HG02885 (cell line): ENCODE results near the gene KIRREL3.
"Not testable (repeated sequence)": the region's sequence is repeated elsewhere in the genome, so short reads cannot be mapped to it uniquely, and the experiment has no call there.

Source experiments
- ATAC-seq: cut with Tn5 transposase; IDR thresholded peaks from one replicate; pipeline ENCODE4 v1.9.1; 2021; ENCODE audit warnings: mild to moderate bottlenecking; ENCODE audit not compliant: unreplicated experiment, poor library complexity

KIRREL3 gene

DNA sequence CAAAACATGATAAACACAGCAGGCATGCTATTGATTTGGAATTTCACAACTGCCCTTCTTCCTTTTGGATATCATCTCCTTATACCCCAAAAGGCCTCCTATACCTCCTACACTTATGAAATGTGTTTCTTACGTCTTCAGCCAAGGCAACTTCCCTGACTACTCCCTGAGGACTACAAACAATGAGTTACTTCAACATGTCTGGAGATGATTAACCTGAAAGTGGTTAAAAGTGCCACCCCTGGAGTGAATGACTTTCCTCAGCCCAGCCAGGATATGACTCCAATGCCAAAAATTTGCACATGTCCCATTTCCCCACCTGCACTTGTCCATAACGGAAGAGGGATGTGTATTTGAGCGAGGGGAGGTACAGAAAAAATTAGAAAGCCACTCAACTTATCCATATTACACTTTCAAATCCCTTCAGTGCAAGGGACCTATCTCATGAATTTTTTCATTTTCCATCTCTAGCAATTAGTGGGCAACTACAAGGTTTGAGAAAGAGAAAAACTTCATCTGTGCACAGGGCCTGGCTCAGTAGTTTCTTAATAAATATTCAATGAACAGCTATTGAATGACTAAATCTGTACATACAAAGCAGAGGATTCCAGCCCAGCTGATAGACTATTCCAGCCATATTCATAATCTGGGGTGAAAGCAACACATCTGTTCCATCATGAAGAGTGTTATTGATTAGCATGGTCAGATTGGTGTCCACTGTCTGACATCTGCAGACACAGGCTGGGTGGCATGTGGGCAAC is 36.8 kb downstream of the KIRREL3 start:
- ATAC-seq: no peak

GRCh38 chr11:126963115-126963514 is 37.5 kb downstream of the KIRREL3 start:
- no peak for ATAC-seq

DNA sequence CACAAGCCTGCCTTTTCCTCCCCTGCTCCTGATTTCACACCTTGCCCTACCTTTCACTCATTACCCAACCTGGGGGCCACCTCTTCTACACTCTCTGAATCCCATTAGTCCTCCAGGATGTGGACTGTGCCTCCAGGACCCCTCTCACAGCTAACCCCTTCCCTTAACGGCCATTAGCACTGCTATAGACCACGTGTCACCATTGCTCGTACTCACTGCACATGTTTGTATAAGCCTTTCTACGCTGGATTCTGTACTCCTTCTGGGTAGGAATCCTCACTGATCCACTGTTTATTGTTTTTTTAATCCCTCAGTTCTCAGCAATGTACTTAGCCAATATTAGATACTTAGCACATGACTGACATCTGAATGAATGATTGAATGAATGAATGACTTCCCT is 40.9 kb downstream of the KIRREL3 start:
- ATAC-seq: no peak

- no peak for ATAC-seq
Observed at GRCh38 chr11:126956635-126957034, 43.9 kb downstream of the KIRREL3 start.

GRCh38 chr11:126952533-126952932 is 48.0 kb downstream of the KIRREL3 start:
- ATAC-seq: not testable (repeated sequence)

- ATAC-seq: no peak
Observed at GRCh38 chr11:126951465-126951864, 49.1 kb downstream of the KIRREL3 start.

GRCh38 chr11:126949066-126949891 is 51.3 kb downstream of the KIRREL3 start:
- no peak for ATAC-seq

DNA sequence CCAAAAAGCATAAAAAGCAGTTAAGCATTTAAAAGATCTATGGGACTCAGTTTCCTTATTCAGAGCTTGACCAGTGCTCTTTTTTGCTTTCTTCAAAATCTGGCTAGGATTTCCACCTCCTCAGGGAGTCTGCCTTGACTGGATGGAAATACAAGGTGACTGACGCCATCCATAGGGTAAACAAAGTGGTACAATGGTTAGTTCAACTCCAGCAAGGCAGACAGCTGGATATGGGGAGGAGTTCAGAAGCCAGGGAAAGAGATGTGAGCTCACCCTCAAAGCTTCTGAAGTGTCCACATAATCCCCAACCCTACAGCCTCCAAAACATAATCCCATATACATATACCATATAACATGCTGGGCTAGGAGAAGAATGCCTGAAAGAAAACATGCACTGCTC is 52.0 kb downstream of the KIRREL3 start:
- ATAC-seq: no peak

DNA sequence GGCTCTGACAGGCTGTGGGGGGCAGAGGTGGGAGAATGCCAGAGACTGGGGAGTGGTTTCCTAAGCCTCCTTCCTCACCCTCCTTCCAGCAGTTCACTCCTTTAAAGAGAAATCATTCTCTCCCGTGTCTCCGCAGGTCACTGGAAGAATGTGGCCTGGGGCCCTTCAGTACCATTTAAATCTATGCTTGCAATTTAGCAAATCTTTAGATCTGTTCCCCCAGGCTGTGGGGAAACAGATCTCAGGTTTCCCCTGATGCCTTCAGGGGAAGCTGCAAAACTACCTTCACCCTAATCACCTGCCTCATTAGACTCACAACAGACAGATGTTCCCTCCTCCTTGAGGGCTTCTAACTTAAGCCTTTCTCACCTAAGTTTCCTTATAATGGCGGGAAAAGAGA is 55.3 kb downstream of the KIRREL3 start:
- ATAC-seq: no peak

DNA sequence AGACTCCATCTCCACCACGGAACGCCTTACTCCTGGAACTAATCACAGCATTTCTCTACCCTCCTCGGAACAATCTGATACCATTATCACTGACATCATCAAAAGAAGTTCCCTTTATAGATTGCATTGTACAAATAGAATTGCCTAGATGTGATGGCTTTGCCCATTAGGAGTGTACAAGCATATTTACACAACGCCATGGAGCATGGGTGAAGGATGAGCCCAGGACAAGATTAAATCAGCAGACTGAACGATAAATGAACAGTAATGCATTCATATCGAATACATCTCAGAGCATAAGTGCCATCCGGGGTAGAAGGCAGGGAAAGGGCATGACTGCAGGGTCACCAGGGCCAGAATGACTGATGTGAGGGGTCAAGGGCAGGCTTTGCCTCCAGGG is 57.3 kb downstream of the KIRREL3 start:
- ATAC-seq: no peak

GRCh38 chr11:126942146-126942545 is 58.4 kb downstream of the KIRREL3 start:
- no peak for ATAC-seq

DNA sequence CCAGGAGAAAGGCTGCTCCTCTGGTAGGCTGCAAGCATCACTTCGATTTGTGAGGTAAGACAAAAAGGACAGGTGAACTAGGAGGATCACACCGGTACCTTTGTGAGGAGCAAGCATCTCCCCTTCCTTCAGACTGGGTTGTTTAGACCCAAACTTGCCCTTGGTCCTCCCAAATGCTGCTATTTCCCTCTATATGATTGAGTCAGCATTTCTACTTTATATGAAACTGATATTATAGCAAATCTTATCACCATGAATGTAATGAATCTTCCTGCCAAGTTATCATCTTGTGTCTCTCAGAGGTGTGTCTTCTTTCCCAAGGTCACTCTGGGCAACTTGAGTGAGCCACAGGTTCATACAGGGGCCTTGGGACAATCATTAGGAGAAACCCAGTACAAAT is 61.0 kb downstream of the KIRREL3 start:
- no peak for ATAC-seq

GRCh38 chr11:126938718-126939117 is 61.9 kb downstream of the KIRREL3 start:
- ATAC-seq: no peak

GRCh38 chr11:126930091-126930841 is 70.3 kb downstream of the KIRREL3 start:
- no peak for ATAC-seq

DNA sequence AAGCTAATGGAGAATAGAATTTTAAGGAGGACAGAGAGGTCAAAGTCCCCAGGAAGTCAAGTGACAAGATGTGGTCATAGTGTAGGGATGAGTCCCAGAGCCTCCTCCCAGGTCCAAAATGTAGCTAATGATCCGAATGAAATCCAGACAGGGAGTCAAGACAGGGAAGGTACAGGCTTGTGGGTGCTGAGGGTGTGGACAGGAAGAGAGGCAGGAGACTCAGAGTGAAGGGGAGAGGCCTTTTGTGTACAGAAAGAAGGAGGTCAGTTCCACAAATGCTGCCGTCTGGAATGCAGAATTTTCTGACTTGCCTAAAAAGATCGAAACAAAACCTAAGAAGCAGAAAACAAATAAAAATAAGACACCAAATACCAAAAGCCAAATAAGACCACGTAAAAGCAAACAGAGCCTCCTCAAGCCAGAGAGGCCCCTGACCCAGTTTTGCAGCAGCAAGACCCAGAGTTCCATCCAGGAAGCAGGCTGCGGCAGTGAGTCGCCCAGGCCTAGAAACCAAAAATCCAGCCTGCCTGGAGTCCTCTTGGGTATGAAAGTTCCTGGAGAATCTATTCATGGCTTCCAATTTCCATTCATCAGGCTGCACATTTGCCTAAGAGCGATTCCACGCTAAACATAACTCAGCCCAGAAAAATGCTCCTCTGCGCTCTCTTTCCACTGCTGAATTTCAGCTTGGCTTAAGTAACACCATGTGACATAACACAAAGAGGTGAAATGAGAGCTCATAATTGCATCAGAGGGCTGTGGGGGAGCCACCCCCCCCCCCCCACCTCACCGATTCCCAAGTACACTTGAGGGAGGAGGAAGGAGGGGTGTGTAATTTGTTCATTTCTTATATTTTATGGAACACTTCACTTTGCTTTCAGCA is 71.2 kb downstream of the KIRREL3 start:
- no peak for ATAC-seq

DNA sequence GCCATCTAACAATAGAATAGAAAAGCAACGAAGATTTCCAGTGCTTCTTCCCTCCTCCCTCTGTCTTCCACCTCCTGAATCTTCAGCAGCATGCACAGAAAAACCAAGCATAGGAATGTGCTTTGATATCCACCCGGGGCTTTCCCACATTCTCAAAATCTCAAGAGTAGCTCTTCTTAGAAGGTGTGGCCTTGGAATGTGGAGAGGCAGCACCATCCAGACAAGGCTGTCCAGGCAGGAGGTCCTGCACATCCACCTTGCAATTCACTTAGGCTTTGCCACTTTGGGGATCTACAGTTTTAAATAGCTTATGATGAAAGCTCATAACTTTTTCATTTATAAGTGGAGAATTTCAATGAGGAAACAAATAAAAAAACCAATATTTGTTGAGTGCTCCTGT is 72.9 kb downstream of the KIRREL3 start:
- ATAC-seq: no peak

GRCh38 chr11:126926376-126926791 is 74.2 kb downstream of the KIRREL3 start:
- ATAC-seq: no peak

DNA sequence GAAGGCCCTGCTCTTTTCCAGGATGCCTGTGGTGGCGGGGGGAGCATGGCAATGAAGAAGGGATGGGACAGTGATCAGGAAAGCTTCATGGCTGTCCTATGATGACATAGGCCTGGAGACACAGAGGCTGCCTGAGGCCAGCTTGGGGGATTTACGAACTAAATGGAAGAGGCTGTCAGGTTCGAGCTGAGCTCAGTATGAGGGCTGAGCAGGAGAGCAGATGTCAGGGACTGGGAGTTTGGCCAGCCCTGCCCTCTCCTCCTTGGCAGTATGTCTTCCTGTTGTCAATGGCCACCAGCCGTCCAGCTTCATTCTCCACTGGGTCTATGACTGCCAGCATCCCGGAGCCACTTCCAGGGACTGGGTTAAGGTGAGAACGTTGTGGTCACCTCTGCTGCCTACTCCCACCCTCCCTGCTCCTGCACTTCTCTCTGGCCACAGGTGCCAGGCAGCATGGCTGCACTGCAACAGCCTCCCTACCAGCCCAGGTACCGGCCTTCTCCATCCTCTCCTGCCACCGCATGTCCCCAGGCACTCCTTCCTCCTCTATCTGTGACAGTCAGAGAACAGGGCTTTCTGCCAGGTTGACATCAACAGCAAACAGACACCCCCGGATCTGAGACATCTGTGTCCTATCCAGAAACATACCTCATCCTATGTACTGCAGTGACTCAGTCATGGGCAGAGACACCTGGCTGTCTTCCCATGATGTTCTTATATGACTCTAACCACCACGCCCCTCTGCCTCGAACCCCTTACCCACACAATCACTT is 75.1 kb downstream of the KIRREL3 start:
- no peak for ATAC-seq

GRCh38 chr11:126924376-126925040 is 76.1 kb downstream of the KIRREL3 start:
- ATAC-seq: no peak
